ENCODE data around the gene TOR1AIP2. TPM values are rescaled to one million over a fixed set of nuclear protein-coding genes. Genes with fewer than 3 reads are reported as not detected.

The TOR1AIP2 gene
- total and polyA plus RNA-seq, 10 donors, result 4.6 to 77.4 (median 58.1) TPM

DNA sequence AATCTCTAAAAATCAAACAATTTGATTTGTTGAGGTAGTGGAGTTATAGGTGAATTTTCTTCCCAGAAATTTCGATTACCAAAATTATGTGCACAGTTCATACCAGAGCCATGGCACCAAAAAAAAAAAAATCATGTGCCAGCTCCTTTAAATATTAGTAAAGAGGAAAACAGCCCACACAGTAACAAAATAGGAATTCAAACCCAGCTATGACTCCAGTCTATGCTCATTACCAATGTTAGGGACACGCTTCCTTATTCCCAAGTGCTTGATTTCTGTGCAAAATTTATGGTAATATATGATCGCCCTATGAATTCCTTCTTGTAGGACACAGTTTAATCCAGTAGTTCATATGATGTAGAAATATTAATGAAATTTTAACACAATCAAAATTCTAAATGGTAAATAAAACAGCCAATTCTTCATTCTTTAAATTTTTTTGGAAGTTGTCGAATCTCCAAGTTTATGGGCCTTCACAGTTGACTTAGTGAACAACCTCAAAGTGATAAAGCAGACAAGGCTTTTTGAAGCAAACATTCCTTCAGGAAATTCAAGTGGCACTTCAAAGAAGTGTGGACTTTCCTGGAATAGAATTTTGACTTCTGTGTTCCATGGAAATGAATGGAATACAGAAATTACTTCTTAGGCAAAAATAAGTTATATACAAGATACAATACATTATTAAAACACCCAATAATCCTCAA is 1.9 kb downstream of the TOR1AIP2 start:
- H3K4me1 ChIP-seq, result peaks cover 18 to 81% (median 61%) of the 10 kb centered on the region in 6 donors
- no peak for DNase-seq
- 93 to 97% (median 95%) methylated on average over 4 of the region's 4 CpGs for WGBS, 5 donors
- TF ChIP-seq POLR2A (IDR thresholded peaks at IDR 0.05) (no peak), CTCF (IDR thresholded peaks at IDR 0.05 in 8 of 11, conservative IDR thresholded peaks at IDR 0.05 in 3 of 11) (no peak), POLR2AphosphoS5 (IDR thresholded peaks at IDR 0.05) (no peak)
- H3K27ac ChIP-seq, result peak overlapping the region in 2 of 8 donors; percentile 4 to 86
- H3K36me3 ChIP-seq, result peaks cover 0 to 35% (median 8%) of the 10 kb centered on the region in 6 donors
- peak overlapping the region in 2 of 8 donors; percentile 77 to 79 for H3K4me3 ChIP-seq
- no peaks in the 10 kb centered on the region for H3K27me3 ChIP-seq (replicated peaks in 1 of 7)
- no peaks in the 10 kb centered on the region for H3K9me3 ChIP-seq
- intact Hi-C loops (cut with DNase I; ENCODE audit: low total_unique reads), result no loop called here

DNA sequence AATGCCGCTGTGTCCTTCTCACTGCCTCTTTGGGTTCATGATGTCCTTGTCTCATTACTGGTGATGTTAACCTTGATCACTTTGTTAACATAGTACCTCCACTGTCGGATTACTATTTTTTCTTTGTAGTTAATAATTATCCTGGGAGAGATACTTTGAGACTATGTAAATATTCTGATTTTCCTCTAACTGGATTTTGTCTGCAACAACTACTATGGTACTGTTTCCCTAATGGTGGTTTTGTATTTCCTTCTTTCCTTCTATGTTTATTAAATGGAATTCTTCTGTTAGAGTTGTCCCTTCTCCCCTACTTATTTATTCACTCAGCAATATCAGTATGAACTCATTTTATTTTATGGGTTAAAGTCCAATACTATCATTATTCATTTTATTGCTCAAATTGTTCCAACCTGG is 4.2 kb downstream of the TOR1AIP2 start:
- peaks cover 0 to 54% (median 11%) of the 10 kb centered on the region in 6 donors for H3K36me3 ChIP-seq
- TF ChIP-seq CTCF (IDR thresholded peaks at IDR 0.05 in 8 of 11, conservative IDR thresholded peaks at IDR 0.05 in 3 of 11), result no peak
- no peak for TF ChIP-seq POLR2AphosphoS5 (IDR thresholded peaks at IDR 0.05)
- no peak for TF ChIP-seq POLR2A (IDR thresholded peaks at IDR 0.05)
- no peak for DNase-seq
- H3K4me3 ChIP-seq, result no peak overlapping the region
- no peaks in the 10 kb centered on the region for H3K9me3 ChIP-seq
- no peak overlapping the region for H3K27ac ChIP-seq
- H3K4me1 ChIP-seq, result peaks cover 18 to 82% (median 57%) of the 10 kb centered on the region in 6 donors
- WGBS, 5 donors, result 83 to 94% (median 92%) methylated on average over 2 of the region's 2 CpGs
- no peaks in the 10 kb centered on the region for H3K27me3 ChIP-seq (replicated peaks in 1 of 7)
- intact Hi-C loops (cut with DNase I; ENCODE audit: low total_unique reads), result loop anchor here (5.0 kb wide), 1 partner anchor 299 kb away; no protein-coding TSS in a partner anchor

- Histone ChIP-seq H3K27me3 (replicated peaks in 1 of 7) (no peaks in the 10 kb centered on the region), H3K27ac (peak overlapping the region in 1 of 8 donors; percentile 15), H3K4me3 (no peak overlapping the region), H3K4me1 (peaks cover 14 to 83% (median 55%) of the 10 kb centered on the region in 6 donors), H3K36me3 (peaks cover 0 to 63% (median 11%) of the 10 kb centered on the region in 6 donors), H3K9me3 (no peaks in the 10 kb centered on the region)
- TF ChIP-seq CTCF (IDR thresholded peaks at IDR 0.05 in 8 of 11, conservative IDR thresholded peaks at IDR 0.05 in 3 of 11) (no peak), POLR2A (IDR thresholded peaks at IDR 0.05) (no peak), POLR2AphosphoS5 (IDR thresholded peaks at IDR 0.05) (no peak)
- intact Hi-C loops (cut with DNase I; ENCODE audit: low total_unique reads), result loop anchor here (5.0 kb wide), 1 partner anchor 300 kb away; no protein-coding TSS in a partner anchor
- DNase-seq, result no peak
- 62 to 75% (median 68%) methylated on average over 5 of the region's 5 CpGs for WGBS, 5 donors
Observed at GRCh38 chr1:179872558-179872957, 5.0 kb downstream of the TOR1AIP2 start.

- H3K4me1 ChIP-seq, result peaks cover 14 to 80% (median 53%) of the 10 kb centered on the region in 6 donors
- no peak overlapping the region for H3K27ac ChIP-seq
- H3K36me3 ChIP-seq, result peaks cover 0 to 69% (median 11%) of the 10 kb centered on the region in 6 donors
- TF ChIP-seq CTCF (IDR thresholded peaks at IDR 0.05 in 8 of 11, conservative IDR thresholded peaks at IDR 0.05 in 3 of 11), result no peak
- H3K27me3 ChIP-seq (replicated peaks in 1 of 7), result no peaks in the 10 kb centered on the region
- no peak for DNase-seq
- 62 to 88% (median 70%) methylated on average over 1 of the region's 1 CpG for WGBS, 5 donors
- intact Hi-C loops (cut with DNase I; ENCODE audit: low total_unique reads), result loop anchor here (5.0 kb wide), 1 partner anchor 300 kb away; no protein-coding TSS in a partner anchor
- no peaks in the 10 kb centered on the region for H3K9me3 ChIP-seq
- H3K4me3 ChIP-seq, result no peak overlapping the region
Observed at GRCh38 chr1:179871940-179872339, 5.7 kb downstream of the TOR1AIP2 start.

All from spleen (tissue), 11 donors.